Endothelial cell (in vitro differentiated cells): ENCODE results near the gene IREB2. TPM values are rescaled to one million over a fixed set of nuclear protein-coding genes. Genes with fewer than 3 reads are reported as not detected.

Experiments
- DNase-seq: peaks from one replicate; pipeline ENCODE4 v3.0.0; 2021; ENCODE audit warnings: low spot score
- H3K27ac Mint-ChIP-seq: one replicate; pipeline ENCODE4 v1.8.0; 2021; ENCODE audit warnings: mixed read lengths, inconsistent platforms; ENCODE audit not compliant: unreplicated experiment
- H3K27me3 Mint-ChIP-seq: one replicate; pipeline ENCODE4 v1.8.0; 2021; ENCODE audit warnings: mild to moderate bottlenecking, moderate library complexity, mixed read lengths, inconsistent platforms; ENCODE audit not compliant: unreplicated experiment
- H3K36me3 Mint-ChIP-seq: one replicate; pipeline ENCODE4 v1.8.0; 2021; ENCODE audit warnings: mild to moderate bottlenecking, low read depth, mixed read lengths, inconsistent platforms; ENCODE audit not compliant: unreplicated experiment
- H3K4me1 Mint-ChIP-seq: one replicate; pipeline ENCODE4 v1.8.0; 2021; ENCODE audit warnings: mild to moderate bottlenecking, mixed read lengths, inconsistent platforms; ENCODE audit not compliant: unreplicated experiment
- H3K4me3 Mint-ChIP-seq: one replicate; pipeline ENCODE4 v1.8.0; 2021; ENCODE audit warnings: mild to moderate bottlenecking, mixed read lengths, inconsistent platforms; ENCODE audit not compliant: unreplicated experiment
- H3K9me3 Mint-ChIP-seq: one replicate; pipeline ENCODE4 v1.8.0; 2021; ENCODE audit warnings: mixed read lengths, inconsistent platforms; ENCODE audit not compliant: unreplicated experiment
- CTCF ChIP-seq: fragments of 200-600 bp; sonication (generic); IDR thresholded peaks from one replicate; pipeline ENCODE4 v1.5.0; 2021; ENCODE audit warnings: antibody characterized with exemption; ENCODE audit not compliant: unreplicated experiment
- total RNA-seq: library from RNA; stranded (reverse); fragmentation: NEBNext Ultra II Directional; extraction: Animal tissue kit (Norgen Biotek cat#: 25700); gene quantifications from one replicate; pipeline ENCODE4 v1.2.1, GENCODE V29; 2021; ENCODE audit not compliant: unreplicated experiment

The IREB2 gene
- total RNA-seq, 1 donor from 2014 or later = 71.3 TPM

- Mint-ChIP-seq H3K4me1 (no peaks in the 10 kb centered on the region), H3K27me3 (no peaks in the 10 kb centered on the region), H3K4me3 (no peak overlapping the region), H3K36me3 (no peaks in the 10 kb centered on the region), H3K27ac (no peak overlapping the region), H3K9me3 (no peaks in the 10 kb centered on the region)
- DNase-seq = no peak
- TF ChIP-seq CTCF = no peak
These were observed 13.3 kb upstream of the IREB2 start for GRCh38 chr15:78424673-78425072.

- Mint-ChIP-seq H3K27me3 (peaks cover 1% of the 10 kb centered on the region), H3K9me3 (no peaks in the 10 kb centered on the region), H3K4me3 (no peak overlapping the region), H3K4me1 (no peaks in the 10 kb centered on the region), H3K27ac (no peak overlapping the region), H3K36me3 (no peaks in the 10 kb centered on the region)
- no peak for TF ChIP-seq CTCF
- DNase-seq = no peak
These were observed 12.4 kb upstream of the IREB2 start for GRCh38 chr15:78425643-78426042.

GRCh38 chr15:78426300-78426699 is 11.7 kb upstream of the IREB2 start:
- Mint-ChIP-seq H3K4me3 (no peak overlapping the region), H3K9me3 (no peaks in the 10 kb centered on the region), H3K27me3 (peaks cover 1% of the 10 kb centered on the region), H3K27ac (no peak overlapping the region), H3K4me1 (no peaks in the 10 kb centered on the region), H3K36me3 (no peaks in the 10 kb centered on the region)
- DNase-seq = no peak
- TF ChIP-seq CTCF = no peak

- no peak overlapping the region for H3K4me3 Mint-ChIP-seq
- DNase-seq = no peak
- TF ChIP-seq CTCF = no peak
These were observed 10.1 kb upstream of the IREB2 start for GRCh38 chr15:78427953-78428352.

GRCh38 chr15:78429477-78429876 is 8.5 kb upstream of the IREB2 start:
- Mint-ChIP-seq H3K27me3 (peaks cover 1% of the 10 kb centered on the region), H3K36me3 (no peaks in the 10 kb centered on the region), H3K4me1 (no peaks in the 10 kb centered on the region), H3K4me3 (no peak overlapping the region), H3K27ac (no peak overlapping the region), H3K9me3 (no peaks in the 10 kb centered on the region)
- DNase-seq = no peak
- TF ChIP-seq CTCF = no peak

More at GRCh38 chr15:78427953-78428352, 10.1 kb upstream of the IREB2 start:
- no peaks in the 10 kb centered on the region for H3K36me3 Mint-ChIP-seq
- H3K27me3 Mint-ChIP-seq = peaks cover 1% of the 10 kb centered on the region
- H3K27ac Mint-ChIP-seq = no peak overlapping the region
- no peaks in the 10 kb centered on the region for H3K4me1 Mint-ChIP-seq
- H3K9me3 Mint-ChIP-seq = no peaks in the 10 kb centered on the region
